Measurements from ENCODE around the gene KLHL21. TPM values are rescaled to one million over a fixed set of nuclear protein-coding genes. Genes with fewer than 3 reads are reported as not detected.

KLHL21 gene
- total RNA-seq, 1 donor from 2014 or later = 83.7 TPM

Other genes starting within 250 kb of the KLHL21 start
- 8.6 TPM for gene ACOT7, start 209.1 kb downstream of the KLHL21 start, total RNA-seq
- not detected for gene HES2, start 182.9 kb downstream of the KLHL21 start, total RNA-seq
- 0.41 TPM for gene ESPN, start 178.1 kb downstream of the KLHL21 start, total RNA-seq
- 12.6 TPM for gene TNFRSF25, start 136.7 kb downstream of the KLHL21 start, total RNA-seq
- gene PLEKHG5, start 111.2 kb downstream of the KLHL21 start, total RNA-seq = 16.2 TPM
- 13.4 TPM for gene NOL9, start 48.4 kb downstream of the KLHL21 start, total RNA-seq
- not detected for gene TAS1R1, start 47.6 kb downstream of the KLHL21 start, total RNA-seq
- gene ZBTB48, start 22.9 kb downstream of the KLHL21 start, total RNA-seq = 12.9 TPM
- 6.8 TPM for gene PHF13, start 10.9 kb upstream of the KLHL21 start, total RNA-seq
- 14.9 TPM for gene THAP3, start 22.0 kb upstream of the KLHL21 start, total RNA-seq
- gene DNAJC11, start 98.9 kb upstream of the KLHL21 start, total RNA-seq = 73.6 TPM
- gene CAMTA1, start 182.6 kb upstream of the KLHL21 start, total RNA-seq = 160 TPM

Measured in left ventricle myocardium inferior (tissue), 1 donor.